ENCODE results near the gene MTMR12. TPM values are rescaled to one million over a fixed set of nuclear protein-coding genes. Genes with fewer than 3 reads are reported as not detected.
"Not testable (repeated sequence)": the region's sequence is repeated elsewhere in the genome, so short reads cannot be mapped to it uniquely, and the experiment has no call there.

MTMR12 gene
- total and polyA plus RNA-seq, 2 donors (not counting 1 experiment from before 2014, with no cell fraction given), result 9.6 to 29.2 TPM

DNA sequence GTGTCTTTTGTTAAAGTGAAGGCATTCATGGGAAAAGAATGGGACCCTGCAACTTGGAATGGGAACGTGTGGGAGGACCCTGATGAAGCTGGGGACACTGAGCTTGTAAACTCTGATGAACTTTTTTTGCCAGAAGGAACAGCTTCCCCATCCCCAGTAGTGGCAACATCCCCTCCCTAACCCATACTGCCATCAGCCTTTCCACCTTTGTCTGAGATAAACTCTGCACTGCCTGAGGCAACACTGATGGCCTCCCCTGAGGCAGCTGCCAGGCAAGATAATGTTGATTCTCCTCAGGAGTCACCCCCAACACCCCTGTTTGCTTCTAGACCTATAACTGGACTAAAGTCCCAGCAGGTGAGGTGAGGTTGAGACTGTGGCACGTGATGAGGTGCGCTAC is 24.6 kb downstream of the MTMR12 start:
- H3K9me3 Mint-ChIP-seq (ENCODE audit: insufficient read depth); H3K27me3 ChIP-seq (replicated peaks in 1 of 4; ENCODE audit: control extremely low read depth in 1 of 4, control insufficient read depth in 3 of 4, insufficient read depth in 4 of 4, low read length in 3 of 4); H3K9ac ChIP-seq (ENCODE audit: low read length); POLR2A ChIA-PET; H3K9me3 ChIP-seq (ENCODE audit: control extremely low read depth in 1 of 3, control insufficient read depth in 2 of 3, insufficient read depth in 1 of 3, low read length in 2 of 3); H3K27me3 Mint-ChIP-seq; H3K27ac ChIP-seq (ENCODE audit: low read length in 2 of 2); ATAC-seq (ENCODE audit: low read depth); H3K4me2 ChIP-seq (replicated peaks; ENCODE audit: low read depth, low read length, poor library complexity, severe bottlenecking); DNase-seq; H3K36me3 ChIP-seq (replicated peaks in 1 of 2; ENCODE audit: control extremely low read depth in 1 of 2, control insufficient read depth in 1 of 2, extremely low read depth in 1 of 2, insufficient read depth in 2 of 2, low read length in 1 of 2); H2AFZ ChIP-seq (ENCODE audit: insufficient read depth, low read depth, low read length, poor library complexity, severe bottlenecking); H3K4me3 Mint-ChIP-seq; H4K20me1 ChIP-seq (ENCODE audit: control insufficient read depth, insufficient read depth, low read length, poor library complexity, severe bottlenecking); intact Hi-C loops (cut with micrococcal nuclease); H3K4me3 ChIP-seq (ENCODE audit: control extremely low read depth in 1 of 5, extremely low read depth in 1 of 5, insufficient read depth in 1 of 5, low read depth in 2 of 5, low read length in 4 of 5): not testable (repeated sequence)
- Histone ChIP-seq H3K4me1 (ENCODE audit: control insufficient read depth in 2 of 2, insufficient read depth in 2 of 2, low read length in 2 of 2) (peaks cover 28 to 29% of the 10 kb centered on the region in 2 donors), H3K79me2 (ENCODE audit: control insufficient read depth, insufficient read depth, low read length) (peaks cover 71% of the 10 kb centered on the region)
- 100% methylated on average over 2 of the region's 3 CpGs for WGBS (ENCODE audit: insufficient coverage)
- CTCF ChIA-PET, result interaction anchor here (0.6 to 1.4 kb wide), 2 partner anchors 40 to 43 kb away, joined by 3 to 4 read pairs; no protein-coding TSS in a partner anchor
- peak overlapping the region; percentile 17 for H3K27ac Mint-ChIP-seq
- H3K4me1 Mint-ChIP-seq, result peaks cover 67% of the 10 kb centered on the region

- peaks cover 69% of the 10 kb centered on the region for H3K79me2 ChIP-seq (ENCODE audit: control insufficient read depth, insufficient read depth, low read length)
- H2AFZ ChIP-seq (ENCODE audit: insufficient read depth, low read depth, low read length, poor library complexity, severe bottlenecking); H3K27me3 Mint-ChIP-seq; H3K9me3 ChIP-seq (ENCODE audit: control extremely low read depth in 1 of 3, control insufficient read depth in 2 of 3, insufficient read depth in 1 of 3, low read length in 2 of 3); ATAC-seq (ENCODE audit: low read depth); H3K4me3 ChIP-seq (ENCODE audit: control extremely low read depth in 1 of 5, extremely low read depth in 1 of 5, insufficient read depth in 1 of 5, low read depth in 2 of 5, low read length in 4 of 5); H3K36me3 ChIP-seq (replicated peaks in 1 of 2; ENCODE audit: control extremely low read depth in 1 of 2, control insufficient read depth in 1 of 2, extremely low read depth in 1 of 2, insufficient read depth in 2 of 2, low read length in 1 of 2); POLR2A ChIA-PET; H3K4me2 ChIP-seq (replicated peaks; ENCODE audit: low read depth, low read length, poor library complexity, severe bottlenecking); H3K9ac ChIP-seq (ENCODE audit: low read length); H3K4me3 Mint-ChIP-seq; H3K9me3 Mint-ChIP-seq (ENCODE audit: insufficient read depth); DNase-seq; H3K27me3 ChIP-seq (replicated peaks in 1 of 4; ENCODE audit: control extremely low read depth in 1 of 4, control insufficient read depth in 3 of 4, insufficient read depth in 4 of 4, low read length in 3 of 4); intact Hi-C loops (cut with micrococcal nuclease); H3K27ac Mint-ChIP-seq; H4K20me1 ChIP-seq (ENCODE audit: control insufficient read depth, insufficient read depth, low read length, poor library complexity, severe bottlenecking): not testable (repeated sequence)
- peaks cover 22 to 23% of the 10 kb centered on the region in 2 donors for H3K4me1 ChIP-seq (ENCODE audit: control insufficient read depth in 2 of 2, insufficient read depth in 2 of 2, low read length in 2 of 2)
- WGBS (ENCODE audit: insufficient coverage), result 100% methylated on average over 1 of the region's 3 CpGs
- CTCF ChIA-PET, result interaction anchor here (0.6 kb wide), 1 partner anchor 41 kb away, joined by 4 read pairs; no protein-coding TSS in a partner anchor
- H3K27ac ChIP-seq (ENCODE audit: low read length in 2 of 2), result peak overlapping the region in 1 of 2 donors; percentile 20
- peaks cover 66% of the 10 kb centered on the region for H3K4me1 Mint-ChIP-seq
Measured at GRCh38 chr5:32287525-32287924, 25.2 kb downstream of the MTMR12 start.
